ENCODE results near the gene PDCD2. TPM values are rescaled to one million over a fixed set of nuclear protein-coding genes. Genes with fewer than 3 reads are reported as not detected.
"Not testable (repeated sequence)": the region's sequence is repeated elsewhere in the genome, so short reads cannot be mapped to it uniquely, and the experiment has no call there.

The PDCD2 gene
- total RNA-seq, 4 donors from 2014 or later = 46.7 to 56.0 (median 53.2) TPM

GRCh38 chr6:170529839-170530469 is 54.5 kb downstream of the PDCD2 start:
- H3K27ac ChIP-seq (replicated peaks in 1 of 4) = no peak overlapping the region
- H3K9me3 ChIP-seq = no peaks in the 10 kb centered on the region
- H3K36me3 ChIP-seq = peaks cover 12 to 39% (median 26%) of the 10 kb centered on the region in 4 donors
- no peaks in the 10 kb centered on the region for H3K27me3 ChIP-seq
- intact Hi-C loops (cut with DNase I) = loop anchor here (2.0 to 5.0 kb wide), 2 partner anchors 699 to 738 kb away; no protein-coding TSS in a partner anchor
- 43% methylated on average over 5 of the region's 5 CpGs for WGBS
- TF ChIP-seq POLR2A (IDR thresholded peaks at IDR 0.05; ENCODE audit: low read depth) (no peak), EP300 (IDR thresholded peaks at IDR 0.05) (no peak), CTCF (IDR thresholded peaks at IDR 0.05) (peak; percentile 69 to 89 (median 77)), POLR2AphosphoS5 (IDR thresholded peaks at IDR 0.05) (peak in 1 of 2 donors; percentile 13)
- peaks cover 0 to 19% (median 12%) of the 10 kb centered on the region in 4 donors for H3K4me1 ChIP-seq
- no peak overlapping the region for H3K4me3 ChIP-seq
- DNase-seq (ENCODE audit: extremely low spot score) = no peak

GRCh38 chr6:170527995-170528394 is 56.4 kb downstream of the PDCD2 start:
- not testable (repeated sequence) for H3K27me3 ChIP-seq; H3K9me3 ChIP-seq; H3K4me3 ChIP-seq; DNase-seq (ENCODE audit: extremely low spot score); H3K27ac ChIP-seq (replicated peaks in 1 of 4)
- intact Hi-C loops (cut with DNase I) = loop anchor here (2.0 to 5.0 kb wide), 2 partner anchors 697 to 736 kb away; no protein-coding TSS in a partner anchor
- Histone ChIP-seq H3K36me3 (peaks cover 0 to 20% (median 9%) of the 10 kb centered on the region in 4 donors), H3K4me1 (peaks cover 7 to 18% (median 13%) of the 10 kb centered on the region in 4 donors)
- 99% methylated on average over 5 of the region's 5 CpGs for WGBS

GRCh38 chr6:170525795-170526194 is 58.6 kb downstream of the PDCD2 start:
- Histone ChIP-seq H3K4me3 (no peak overlapping the region), H3K36me3 (no peaks in the 10 kb centered on the region), H3K27me3 (no peaks in the 10 kb centered on the region), H3K4me1 (peaks cover 0 to 22% (median 6%) of the 10 kb centered on the region in 4 donors), H3K27ac (replicated peaks in 1 of 4) (no peak overlapping the region), H3K9me3 (no peaks in the 10 kb centered on the region)
- 66% methylated on average over 7 of the region's 7 CpGs for WGBS
- no peak for DNase-seq (ENCODE audit: extremely low spot score)
- no peak for TF ChIP-seq POLR2AphosphoS5 (IDR thresholded peaks at IDR 0.05)
- no peak for TF ChIP-seq EP300 (IDR thresholded peaks at IDR 0.05)
- TF ChIP-seq POLR2A (IDR thresholded peaks at IDR 0.05; ENCODE audit: low read depth) = no peak
- TF ChIP-seq CTCF (IDR thresholded peaks at IDR 0.05) = no peak
- intact Hi-C loops (cut with DNase I) = loop anchor here (5.0 kb wide), 1 partner anchor 733 kb away; no protein-coding TSS in a partner anchor

Other genes with a start within 250 kb of the PDCD2 start
- gene PSMB1, start 31.3 kb downstream of the PDCD2 start, total RNA-seq = 100 to 1,000 TPM; 182 to 220 (median 211) TPM
- gene TBP, start 30.3 kb downstream of the PDCD2 start, total RNA-seq = 10 to 100 TPM; 13.1 to 17.8 (median 16.7) TPM

Measured in esophagus muscularis mucosa (tissue), 4 donors.